Loucy (cell line): ENCODE data around the gene GOLT1B.

Experiments used
- H2AFZ ChIP-seq: fragments of 200-600 bp; sonication (generic); 2 replicates; pipeline ENCODE4 v1.6.0; 2016; ENCODE audit warnings: antibody characterized with exemption, mild to moderate bottlenecking, low read length, moderate library complexity
- H3F3A ChIP-seq: fragments of 200-600 bp; 2 replicates; pipeline ENCODE4 v1.6.0; 2016; ENCODE audit warnings: antibody characterized with exemption, low read depth, mild to moderate bottlenecking
- H3K27me3 ChIP-seq: fragments of 200-600 bp; sonication (generic); 2 replicates; pipeline ENCODE4 v1.6.1; 2014; ENCODE audit warnings: low read length, mild to moderate bottlenecking; ENCODE audit not compliant: insufficient read depth, poor library complexity, severe bottlenecking
- H3K36me3 ChIP-seq: fragments of 200-600 bp; sonication (generic); 2 replicates; pipeline ENCODE4 v1.6.1; 2016; ENCODE audit warnings: low read length; ENCODE audit not compliant: insufficient read depth
- H3K4me1 ChIP-seq: fragments of 200-600 bp; sonication (generic); 2 replicates; pipeline ENCODE4 v1.5.1; 2014; ENCODE audit warnings: low read length, mild to moderate bottlenecking; ENCODE audit not compliant: insufficient read depth, poor library complexity, severe bottlenecking
- H3K4me2 ChIP-seq: fragments of 200-600 bp; sonication (generic); 2 replicates; pipeline ENCODE4 v1.6.0; 2014; ENCODE audit warnings: antibody characterized with exemption, low read length, low read depth, mild to moderate bottlenecking; ENCODE audit not compliant: poor library complexity, severe bottlenecking
- H3K4me3 ChIP-seq: fragments of 200-600 bp; sonication (generic); 2 replicates; pipeline ENCODE4 v1.5.1; 2014; ENCODE audit warnings: low read length, mild to moderate bottlenecking, mixed read lengths; ENCODE audit not compliant: poor library complexity, severe bottlenecking
- H3K79me2 ChIP-seq: fragments of 200-600 bp; sonication (generic); 2 replicates; pipeline ENCODE4 v1.6.1; 2014; ENCODE audit warnings: low read length; ENCODE audit not compliant: insufficient read depth
- H3K9ac ChIP-seq: fragments of 200-600 bp; sonication (generic); 2 replicates; pipeline ENCODE4 v1.6.0; 2014; ENCODE audit warnings: mild to moderate bottlenecking, low read depth, low read length, moderate library complexity; ENCODE audit not compliant: poor library complexity, severe bottlenecking
- H3K9me2 ChIP-seq: fragments of 200-600 bp; sonication (generic); replicated peaks from 2 replicates; pipeline ENCODE4 v1.6.1; 2016; ENCODE audit warnings: low read depth, low read length, mixed read lengths
- H3K9me3 ChIP-seq: fragments of 200-600 bp; sonication (generic); 2 replicates; pipeline ENCODE4 v1.6.1; 2014; ENCODE audit warnings: mild to moderate bottlenecking, antibody characterized with exemption, low read length, low read depth; ENCODE audit not compliant: insufficient read depth
- H4K20me1 ChIP-seq: fragments of 200-600 bp; sonication (generic); 2 replicates; pipeline ENCODE4 v1.6.0; 2014; ENCODE audit warnings: antibody characterized with exemption, low read length, mild to moderate bottlenecking; ENCODE audit not compliant: insufficient read depth, poor library complexity, severe bottlenecking
- EZH2phosphoT487 ChIP-seq: fragments of 200-600 bp; IDR thresholded peaks from 2 replicates; pipeline ENCODE4 v1.6.1; 2018; ENCODE audit warnings: antibody characterized with exemption, mild to moderate bottlenecking, moderate library complexity, borderline replicate concordance
- TF ChIP-seq, protein P1 (sequence below): fragments of 200-600 bp; sonication (generic); conservative IDR thresholded peaks from 2 replicates; pipeline ENCODE4 v1.5.1; 2014; ENCODE audit warnings: mild to moderate bottlenecking, antibody characterized with exemption, low read length

The GOLT1B gene

DNA sequence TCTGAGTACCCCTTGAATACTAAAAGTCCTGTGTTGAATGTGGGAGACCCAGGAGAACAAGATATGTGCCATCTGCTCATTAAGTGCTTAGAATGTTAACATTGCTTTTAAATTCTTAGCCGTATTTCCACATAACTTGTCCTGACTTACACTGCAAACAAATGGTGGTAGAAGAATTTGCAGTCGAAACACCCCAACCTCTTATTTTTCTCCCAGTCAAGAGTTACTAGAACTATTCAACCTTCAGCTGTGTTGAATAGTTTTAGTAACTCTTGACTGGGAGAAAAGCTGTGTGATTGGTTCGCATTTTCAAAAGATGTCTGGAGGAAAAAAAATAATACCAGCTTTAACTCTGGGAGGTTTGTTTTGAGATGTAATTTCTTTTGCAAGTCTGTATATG, 16.9 kb downstream of the GOLT1B start:
- H3K27me3 ChIP-seq, result no peaks in the 10 kb centered on the region
- no peak overlapping the region for H2AFZ ChIP-seq
- H3K9ac ChIP-seq, result no peak overlapping the region
- no peaks in the 10 kb centered on the region for H3K4me1 ChIP-seq
- H3K9me2 ChIP-seq, result no peaks in the 10 kb centered on the region
- no peaks in the 10 kb centered on the region for H3K79me2 ChIP-seq
- no peak overlapping the region for H3K4me3 ChIP-seq
- H3K36me3 ChIP-seq, result peaks cover 33% of the 10 kb centered on the region
- TF ChIP-seq, protein P1, sequence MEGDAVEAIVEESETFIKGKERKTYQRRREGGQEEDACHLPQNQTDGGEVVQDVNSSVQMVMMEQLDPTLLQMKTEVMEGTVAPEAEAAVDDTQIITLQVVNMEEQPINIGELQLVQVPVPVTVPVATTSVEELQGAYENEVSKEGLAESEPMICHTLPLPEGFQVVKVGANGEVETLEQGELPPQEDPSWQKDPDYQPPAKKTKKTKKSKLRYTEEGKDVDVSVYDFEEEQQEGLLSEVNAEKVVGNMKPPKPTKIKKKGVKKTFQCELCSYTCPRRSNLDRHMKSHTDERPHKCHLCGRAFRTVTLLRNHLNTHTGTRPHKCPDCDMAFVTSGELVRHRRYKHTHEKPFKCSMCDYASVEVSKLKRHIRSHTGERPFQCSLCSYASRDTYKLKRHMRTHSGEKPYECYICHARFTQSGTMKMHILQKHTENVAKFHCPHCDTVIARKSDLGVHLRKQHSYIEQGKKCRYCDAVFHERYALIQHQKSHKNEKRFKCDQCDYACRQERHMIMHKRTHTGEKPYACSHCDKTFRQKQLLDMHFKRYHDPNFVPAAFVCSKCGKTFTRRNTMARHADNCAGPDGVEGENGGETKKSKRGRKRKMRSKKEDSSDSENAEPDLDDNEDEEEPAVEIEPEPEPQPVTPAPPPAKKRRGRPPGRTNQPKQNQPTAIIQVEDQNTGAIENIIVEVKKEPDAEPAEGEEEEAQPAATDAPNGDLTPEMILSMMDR, result no peak
- no peak for TF ChIP-seq EZH2phosphoT487
- H3K9me3 ChIP-seq, result no peaks in the 10 kb centered on the region
- H3F3A ChIP-seq, result no peaks in the 10 kb centered on the region
- H3K4me2 ChIP-seq, result no peak overlapping the region
- no peaks in the 10 kb centered on the region for H4K20me1 ChIP-seq

DNA sequence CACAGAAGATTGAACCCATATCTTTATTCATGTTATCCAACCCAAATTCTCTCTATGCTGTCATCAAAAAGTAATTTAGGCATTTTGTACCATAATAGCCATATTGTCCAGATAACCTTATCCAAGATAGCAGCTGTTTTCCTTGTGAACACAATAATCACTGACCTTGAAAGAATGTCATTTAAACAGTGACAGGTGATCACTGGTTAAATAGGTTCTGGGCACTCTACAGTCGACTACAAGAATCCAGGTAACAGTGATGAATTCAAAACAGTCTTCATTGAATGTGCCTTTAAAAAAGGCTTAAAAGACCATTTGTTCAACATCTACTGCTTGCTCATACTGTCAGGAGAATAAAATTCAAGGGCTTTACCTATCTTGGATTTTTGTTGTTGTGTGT, 20.0 kb downstream of the GOLT1B start:
- H4K20me1 ChIP-seq, result no peaks in the 10 kb centered on the region
- TF ChIP-seq, protein P1, result no peak
- no peak for TF ChIP-seq EZH2phosphoT487
- H3K9me2 ChIP-seq, result no peaks in the 10 kb centered on the region
- no peaks in the 10 kb centered on the region for H3K4me1 ChIP-seq
- no peak overlapping the region for H3K9ac ChIP-seq
- H3K27me3 ChIP-seq, result no peaks in the 10 kb centered on the region
- peaks cover 5% of the 10 kb centered on the region; the same call in 1 of the 2 replicates for H3K36me3 ChIP-seq
- no peak overlapping the region for H3K4me2 ChIP-seq
- no peaks in the 10 kb centered on the region for H3K9me3 ChIP-seq
- no peak overlapping the region for H2AFZ ChIP-seq
- H3F3A ChIP-seq, result no peaks in the 10 kb centered on the region
- no peak overlapping the region for H3K4me3 ChIP-seq
- no peaks in the 10 kb centered on the region for H3K79me2 ChIP-seq

DNA sequence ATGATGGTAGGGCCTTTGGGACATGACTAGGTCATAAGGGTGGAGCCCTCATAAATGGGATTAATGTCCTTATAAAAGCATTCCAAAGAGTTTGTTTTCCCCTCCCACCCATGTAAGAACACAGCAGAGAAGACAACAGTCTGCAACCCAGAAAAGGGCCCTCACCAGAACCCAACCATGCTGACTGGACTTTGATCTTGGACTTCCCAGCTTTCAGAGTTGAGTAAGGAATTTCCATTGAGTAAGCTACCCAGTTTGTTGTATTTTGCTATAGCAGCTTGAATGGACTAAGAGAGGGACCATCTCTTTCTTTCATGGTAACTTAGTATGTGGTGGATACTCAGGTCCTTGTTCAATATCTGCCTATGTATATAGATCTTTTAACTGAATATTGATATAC, 21.6 kb downstream of the GOLT1B start:
- H3F3A ChIP-seq, result no peaks in the 10 kb centered on the region
- H3K36me3 ChIP-seq, result no peaks in the 10 kb centered on the region
- H3K27me3 ChIP-seq, result no peaks in the 10 kb centered on the region
- H3K4me1 ChIP-seq, result no peaks in the 10 kb centered on the region
- H3K9me2 ChIP-seq, result no peaks in the 10 kb centered on the region
- H3K4me3 ChIP-seq, result no peak overlapping the region
- TF ChIP-seq, protein P1, result no peak
- no peak for TF ChIP-seq EZH2phosphoT487
- H3K4me2 ChIP-seq, result no peak overlapping the region
- no peak overlapping the region for H2AFZ ChIP-seq
- no peaks in the 10 kb centered on the region for H4K20me1 ChIP-seq
- H3K9ac ChIP-seq, result no peak overlapping the region
- H3K79me2 ChIP-seq, result no peaks in the 10 kb centered on the region
- H3K9me3 ChIP-seq, result no peaks in the 10 kb centered on the region
